HEK293T (cell line): Measurements from ENCODE around the gene OR4C13.
"Not testable (repeated sequence)": the region's sequence is repeated elsewhere in the genome, so short reads cannot be mapped to it uniquely, and the experiment has no call there.

Experiments used
- CTCF ChIA-PET: fragments of 350-600 bp; formaldehyde crosslinking; extraction: SDS; loops from one replicate; lab custom pipeline; 2021; ENCODE audit warnings: antibody characterized with exemption, inconsistent platforms; lab: Yijun Ruan, JAX
- POLR2A ChIA-PET: fragments of 350-600 bp; formaldehyde crosslinking; extraction: SDS; loops from one replicate; lab custom pipeline; 2020; ENCODE audit warnings: antibody characterized with exemption, inconsistent platforms; lab: Yijun Ruan, JAX
- DNase-seq: peaks from one replicate; pipeline ENCODE4 v3.0.0; 2012; ENCODE audit warnings: mixed read lengths; ENCODE audit errors: extremely low spot score
- ARNT ChIP-seq: fragments of 450-650 bp; IDR thresholded peaks from 2 replicates; pipeline ENCODE4 v1.6.1; 2017; ENCODE audit warnings: mild to moderate bottlenecking
- BHLHE40 ChIP-seq: fragments of 450-650 bp; IDR thresholded peaks from 2 replicates; pipeline ENCODE4 v1.6.1; 2016; ENCODE audit warnings: mild to moderate bottlenecking, moderate library complexity, borderline replicate concordance
- CTBP1 ChIP-seq: fragments of 450-650 bp; IDR thresholded peaks from 2 replicates; pipeline ENCODE4 v1.6.1; 2016; ENCODE audit warnings: borderline replicate concordance
- ELF4 ChIP-seq: fragments of 450-650 bp; IDR thresholded peaks from 2 replicates; pipeline ENCODE4 v1.6.1; 2017; ENCODE audit warnings: antibody characterized with exemption
- FOXA1 ChIP-seq: fragments of 450-650 bp; IDR thresholded peaks from 2 replicates; pipeline ENCODE4 v1.6.1; 2016; ENCODE audit warnings: mild to moderate bottlenecking
- FOXK2 ChIP-seq: fragments of 450-650 bp; IDR thresholded peaks from 2 replicates; pipeline ENCODE4 v1.6.1; 2016; ENCODE audit warnings: mild to moderate bottlenecking
- FOXM1 ChIP-seq: fragments of 450-650 bp; IDR thresholded peaks from 2 replicates; pipeline ENCODE4 v1.6.1; 2017; ENCODE audit warnings: mild to moderate bottlenecking, borderline replicate concordance
- HDGF ChIP-seq: fragments of 450-650 bp; IDR thresholded peaks from 2 replicates; pipeline ENCODE4 v1.6.1; 2017; ENCODE audit warnings: antibody characterized with exemption, borderline replicate concordance
- L3MBTL2 ChIP-seq: fragments of 450-650 bp; conservative IDR thresholded peaks from 2 replicates; pipeline ENCODE4 v1.6.1; 2016; ENCODE audit warnings: mild to moderate bottlenecking
- LEF1 ChIP-seq: fragments of 450-650 bp; IDR thresholded peaks from 2 replicates; pipeline ENCODE4 v1.6.1; 2017; ENCODE audit warnings: mild to moderate bottlenecking, borderline replicate concordance
- NFRKB ChIP-seq: fragments of 450-650 bp; IDR thresholded peaks from 2 replicates; pipeline ENCODE4 v1.6.1; 2016; ENCODE audit warnings: mild to moderate bottlenecking, moderate library complexity
- SP1 ChIP-seq: fragments of 450-650 bp; IDR thresholded peaks from 2 replicates; pipeline ENCODE4 v1.6.1; 2017
- SUZ12 ChIP-seq: fragments of 450-650 bp; IDR thresholded peaks from 2 replicates; pipeline ENCODE4 v1.6.1; 2016; ENCODE audit warnings: mild to moderate bottlenecking
- TARDBP ChIP-seq: fragments of 450-650 bp; IDR thresholded peaks from 2 replicates; pipeline ENCODE4 v1.6.1; 2016
- ZNF384 ChIP-seq: fragments of 450-650 bp; IDR thresholded peaks from 2 replicates; pipeline ENCODE4 v1.6.1; 2016
- TF ChIP-seq, protein P1 (sequence below): fragments of 450-650 bp; IDR thresholded peaks from 2 replicates; pipeline ENCODE4 v1.6.1; 2016

The OR4C13 gene

DNA sequence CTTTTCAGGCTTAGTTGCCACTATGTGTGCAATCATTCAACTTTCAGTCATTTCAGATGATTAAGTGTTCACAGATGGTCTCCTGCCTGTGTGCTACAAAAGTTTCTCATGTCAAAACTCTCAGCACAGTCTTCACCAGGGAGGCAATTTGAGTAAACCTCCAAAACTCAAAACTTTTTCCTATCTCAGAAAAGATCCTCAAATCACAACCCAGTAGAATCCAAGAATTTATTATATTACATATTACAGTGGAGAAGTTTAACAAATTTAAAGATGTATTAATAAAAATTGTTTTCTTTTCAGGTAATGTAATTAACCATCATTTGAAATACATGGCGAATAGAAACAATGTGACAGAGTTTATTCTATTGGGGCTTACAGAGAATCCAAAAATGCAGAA, at the start of gene OR4C13:
TSS of gene OR4C13 (plus strand) at position 301 of the 400 bp plus-strand sequence. CDS start at position 333, 32 bp downstream.
- ChIA-PET CTCF (no interaction called here), POLR2A (no interaction called here)
- TF ChIP-seq SP1 (no peak), FOXK2 (no peak), ELF4 (no peak), CTBP1 (no peak), TARDBP (no peak), LEF1 (no peak), BHLHE40 (no peak), ARNT (no peak), NFRKB (no peak), FOXA1 (no peak), FOXM1 (no peak), HDGF (no peak), ZNF384 (no peak), SUZ12 (no peak), L3MBTL2 (no peak)
- TF ChIP-seq, protein P1, sequence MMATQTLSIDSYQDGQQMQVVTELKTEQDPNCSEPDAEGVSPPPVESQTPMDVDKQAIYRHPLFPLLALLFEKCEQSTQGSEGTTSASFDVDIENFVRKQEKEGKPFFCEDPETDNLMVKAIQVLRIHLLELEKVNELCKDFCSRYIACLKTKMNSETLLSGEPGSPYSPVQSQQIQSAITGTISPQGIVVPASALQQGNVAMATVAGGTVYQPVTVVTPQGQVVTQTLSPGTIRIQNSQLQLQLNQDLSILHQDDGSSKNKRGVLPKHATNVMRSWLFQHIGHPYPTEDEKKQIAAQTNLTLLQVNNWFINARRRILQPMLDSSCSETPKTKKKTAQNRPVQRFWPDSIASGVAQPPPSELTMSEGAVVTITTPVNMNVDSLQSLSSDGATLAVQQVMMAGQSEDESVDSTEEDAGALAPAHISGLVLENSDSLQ = no peak
- no peak for DNase-seq

DNA sequence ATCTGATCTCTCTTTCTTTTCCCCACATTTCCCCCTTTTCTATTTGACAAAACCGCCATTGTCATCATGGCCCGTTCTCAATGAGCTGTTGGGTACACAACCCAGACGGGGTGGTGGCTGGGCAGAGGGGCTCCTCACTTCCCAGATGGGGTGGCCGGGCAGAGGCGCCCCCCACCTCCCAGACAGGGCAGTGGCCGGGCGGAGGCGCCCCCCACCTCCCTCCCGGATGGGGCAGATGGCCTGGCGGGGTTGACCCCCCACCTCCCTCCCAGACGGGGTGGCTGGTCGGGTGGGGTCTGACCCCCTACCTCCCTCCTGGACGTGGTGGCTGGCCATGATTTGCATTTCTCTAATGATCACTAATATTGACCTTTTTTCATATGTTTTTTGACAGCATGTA, 40.7 kb upstream of the OR4C13 start:
- DNase-seq, CTCF ChIA-PET: not testable (repeated sequence)

DNA sequence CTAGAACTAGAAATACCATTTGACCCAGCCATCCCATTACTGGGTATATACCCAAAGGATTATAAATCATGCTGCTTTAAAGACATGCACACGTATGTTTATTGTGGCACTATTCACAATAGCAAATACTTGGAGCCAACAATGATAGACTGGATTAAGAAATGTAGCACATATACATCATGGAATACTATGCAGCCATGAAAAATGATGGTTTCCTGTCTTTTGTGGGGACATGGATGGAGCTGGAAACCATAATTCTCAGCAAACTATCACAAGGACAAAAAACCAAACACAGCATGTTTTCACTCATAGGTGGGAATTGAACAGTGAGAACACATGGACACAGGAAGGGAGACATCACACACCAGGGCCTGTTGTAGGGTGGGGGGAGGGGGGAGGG, 3.5 kb upstream of the OR4C13 start:
- POLR2A ChIA-PET, DNase-seq, CTCF ChIA-PET: not testable (repeated sequence)

More for the DNA sequence above, 40.7 kb upstream of the OR4C13 start:
- POLR2A ChIA-PET = not testable (repeated sequence)

DNA sequence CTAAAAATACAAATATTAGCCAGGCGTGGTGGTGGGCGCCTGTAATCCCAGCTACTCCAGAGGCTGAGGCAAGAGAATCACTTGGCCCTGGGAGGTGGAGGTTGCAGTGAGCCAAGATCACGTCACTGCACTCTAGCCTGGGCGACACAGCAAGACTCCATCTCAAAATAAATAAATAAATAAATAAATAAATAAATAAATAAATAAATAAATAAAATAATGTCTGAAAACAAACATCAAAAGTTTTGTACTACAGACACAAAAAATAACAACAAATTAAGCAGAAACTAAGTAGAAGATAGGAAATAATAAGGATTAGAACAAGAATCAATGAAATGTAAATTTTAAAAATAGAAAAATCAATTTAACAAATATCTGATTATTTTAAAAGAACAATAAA, 21.2 kb downstream of the OR4C13 start:
- POLR2A ChIA-PET, CTCF ChIA-PET, DNase-seq: not testable (repeated sequence)

DNA sequence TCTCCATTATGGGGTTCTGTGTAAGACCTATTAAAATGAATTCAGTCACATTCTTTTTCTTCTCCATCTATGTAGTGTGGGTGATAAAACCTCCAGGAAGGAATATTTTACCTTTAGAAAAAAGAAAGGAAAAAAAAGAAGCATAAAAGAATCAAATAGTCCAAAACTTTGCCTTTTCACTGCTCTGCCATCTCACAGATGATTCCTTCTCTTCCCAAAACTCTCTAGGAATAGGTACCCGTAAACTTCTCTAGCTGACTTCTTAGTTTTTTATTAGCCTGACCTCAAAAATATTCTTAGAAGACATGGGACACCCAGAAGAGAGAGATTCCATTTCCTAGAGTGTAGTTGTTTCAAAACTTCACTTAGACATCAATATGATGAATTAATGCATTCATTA, 30.2 kb downstream of the OR4C13 start, which contains the start of gene OR4C12:
TSS of gene OR4C12 (minus strand) at position 101 of the 400 bp plus-strand sequence. CDS start at position 67, 34 bp downstream.
- POLR2A ChIA-PET, CTCF ChIA-PET: not testable (repeated sequence)

DNA sequence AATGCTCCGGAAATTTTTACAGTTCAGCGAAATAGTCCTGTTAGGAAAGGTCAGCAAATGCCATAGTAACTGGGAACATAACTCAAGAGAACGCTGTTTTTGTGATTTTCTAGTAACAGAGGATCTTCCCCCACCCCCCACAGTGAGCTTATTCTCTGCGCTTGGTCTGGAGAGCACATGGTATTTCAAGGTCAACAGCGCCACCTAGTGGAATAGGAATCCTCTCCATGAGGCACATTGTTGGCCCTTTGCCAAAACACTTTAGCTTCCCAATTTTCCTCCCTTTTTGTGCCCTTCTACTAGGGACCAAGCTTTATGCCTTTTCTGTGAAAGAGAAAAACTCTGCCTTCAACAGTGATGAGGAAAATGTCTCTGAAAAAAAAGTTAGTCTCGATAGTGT, 43.4 kb downstream of the OR4C13 start:
- peak; percentile 6 for DNase-seq
- ChIA-PET POLR2A (no interaction called here), CTCF (interaction anchor here (0.7 to 1.3 kb wide), 4 partner anchors 10 to 1687 kb away, joined by 3 read pairs; no protein-coding TSS in a partner anchor)
- no peak for TF ChIP-seq SUZ12
- TF ChIP-seq L3MBTL2 = no peak
- TF ChIP-seq CTBP1 = no peak
- no peak for TF ChIP-seq BHLHE40
- no peak for TF ChIP-seq FOXM1
- TF ChIP-seq ARNT = no peak
- TF ChIP-seq TARDBP = no peak
- no peak for TF ChIP-seq LEF1

More for the DNA sequence above, 30.2 kb downstream of the OR4C13 start, which contains the start of gene OR4C12:
- DNase-seq = not testable (repeated sequence)
